IMR-90 (cell line): Measurements from ENCODE around the gene PRKN.

Source experiments
- CHD1 ChIP-seq: IDR thresholded peaks from 2 replicates; pipeline ENCODE4 v1.6.1; 2012; ENCODE audit warnings: low read depth, low read length, improper control_type of control experiment
- CTCF ChIP-seq: conservative IDR thresholded peaks from 2 replicates; pipeline ENCODE4 v1.5.1; 2012; ENCODE audit warnings: mild to moderate bottlenecking, low read depth, low read length, improper control_type of control experiment
- MXI1 ChIP-seq: IDR thresholded peaks from 2 replicates; pipeline ENCODE4 v1.6.1; 2012; ENCODE audit warnings: low read depth, mild to moderate bottlenecking, low read length, moderate library complexity, borderline replicate concordance
- POLR2A ChIP-seq: IDR thresholded peaks from 2 replicates; pipeline ENCODE4 v1.6.1; 2012; ENCODE audit warnings: mild to moderate bottlenecking, low read depth, low read length
- RAD21 ChIP-seq: IDR thresholded peaks from 2 replicates; pipeline ENCODE4 v1.6.1; 2012; ENCODE audit warnings: low read length, improper control_type of control experiment
- RCOR1 ChIP-seq: IDR thresholded peaks from 2 replicates; pipeline ENCODE4 v1.6.1; 2012; ENCODE audit warnings: mild to moderate bottlenecking, low read length, improper control_type of control experiment; ENCODE audit not compliant: insufficient replicate concordance
- USF2 ChIP-seq: fragments of 150-350 bp; IDR thresholded peaks from 2 replicates; pipeline ENCODE4 v1.6.1; 2017; ENCODE audit warnings: mild to moderate bottlenecking, antibody characterized with exemption, low read length, low read depth

- TF ChIP-seq CTCF (no peak), POLR2A (no peak), CHD1 (no peak), RCOR1 (no peak), RAD21 (no peak), MXI1 (no peak), USF2 (no peak)
Measured at GRCh38 chr6:162222521-162222920, 505.0 kb downstream of the PRKN start.
